ENCODE measurements around the gene ATP5MG.
"Not testable (repeated sequence)": the region's sequence is repeated elsewhere in the genome, so short reads cannot be mapped to it uniquely, and the experiment has no call there.

ATP5MG gene

DNA sequence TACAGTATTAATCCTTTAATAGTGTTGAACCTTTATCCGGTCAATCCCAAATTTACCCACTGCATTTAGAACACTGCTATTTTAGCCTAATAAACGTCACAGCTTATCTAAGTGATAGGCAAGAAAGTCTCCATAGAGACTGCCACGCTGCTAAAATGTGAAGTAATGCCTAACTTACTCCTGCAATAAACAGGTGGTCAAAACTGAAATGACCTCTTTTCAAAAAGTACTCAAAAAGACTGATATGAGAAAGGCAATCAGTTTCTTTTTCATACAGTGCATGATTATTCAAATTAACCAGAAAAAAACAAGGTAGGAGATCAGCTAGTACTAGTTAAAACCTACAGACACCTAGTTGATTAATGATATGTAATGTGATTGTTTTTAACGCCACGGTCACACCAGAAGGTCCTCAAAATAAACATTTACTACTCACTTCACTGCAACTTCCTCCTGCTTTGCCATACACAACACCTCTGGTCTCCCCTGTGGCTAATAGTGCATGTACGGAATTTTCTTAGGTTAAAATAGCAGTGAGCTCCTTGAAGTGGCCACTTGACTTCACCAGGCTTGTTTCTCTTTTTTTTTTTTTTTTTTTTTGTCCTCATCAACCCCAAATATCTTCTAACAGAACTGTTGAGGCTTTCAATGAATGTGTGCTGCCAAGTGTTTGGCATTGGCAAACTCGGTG is 8.8 kb downstream of the ATP5MG start:
- DNase-seq, result no peak

DNA sequence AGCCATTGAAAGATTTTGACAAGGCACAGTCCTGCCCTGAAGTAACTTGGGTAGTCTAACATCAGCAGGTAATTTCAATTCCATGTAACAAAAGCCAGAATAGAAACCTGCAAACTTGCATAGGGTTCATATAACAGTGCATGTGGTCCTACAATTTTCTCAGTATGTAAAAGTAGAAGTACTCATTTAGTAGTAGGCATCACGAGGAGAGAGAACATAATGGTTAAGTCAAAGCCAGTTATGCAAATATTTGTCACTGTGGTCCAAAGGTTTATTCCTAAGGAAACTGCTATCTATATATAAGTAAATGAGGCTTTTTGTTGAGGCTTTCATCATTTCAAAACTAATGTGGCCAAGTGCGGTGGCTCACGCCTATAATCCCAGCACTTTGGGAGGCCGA is 10.1 kb downstream of the ATP5MG start:
- DNase-seq, result no peak

DNA sequence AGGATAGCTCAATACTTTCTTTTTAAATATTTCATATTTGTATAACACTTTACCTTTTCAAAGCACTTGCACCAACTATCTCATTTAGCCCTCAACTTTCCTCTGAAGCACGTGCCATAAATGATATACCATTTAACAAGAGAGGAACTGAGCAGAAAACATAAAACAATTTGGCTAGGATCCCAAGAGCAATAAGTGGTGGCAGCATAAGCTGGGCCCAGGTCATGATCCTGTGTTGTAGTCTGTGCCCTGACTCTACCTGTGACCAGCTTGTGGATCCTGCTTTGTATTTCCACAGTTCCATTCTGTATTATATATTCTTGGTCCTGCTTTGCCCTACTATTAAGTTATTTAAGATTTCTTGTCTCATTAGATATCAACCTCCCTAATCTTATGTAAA is 11.5 kb downstream of the ATP5MG start:
- DNase-seq, result no peak

DNA sequence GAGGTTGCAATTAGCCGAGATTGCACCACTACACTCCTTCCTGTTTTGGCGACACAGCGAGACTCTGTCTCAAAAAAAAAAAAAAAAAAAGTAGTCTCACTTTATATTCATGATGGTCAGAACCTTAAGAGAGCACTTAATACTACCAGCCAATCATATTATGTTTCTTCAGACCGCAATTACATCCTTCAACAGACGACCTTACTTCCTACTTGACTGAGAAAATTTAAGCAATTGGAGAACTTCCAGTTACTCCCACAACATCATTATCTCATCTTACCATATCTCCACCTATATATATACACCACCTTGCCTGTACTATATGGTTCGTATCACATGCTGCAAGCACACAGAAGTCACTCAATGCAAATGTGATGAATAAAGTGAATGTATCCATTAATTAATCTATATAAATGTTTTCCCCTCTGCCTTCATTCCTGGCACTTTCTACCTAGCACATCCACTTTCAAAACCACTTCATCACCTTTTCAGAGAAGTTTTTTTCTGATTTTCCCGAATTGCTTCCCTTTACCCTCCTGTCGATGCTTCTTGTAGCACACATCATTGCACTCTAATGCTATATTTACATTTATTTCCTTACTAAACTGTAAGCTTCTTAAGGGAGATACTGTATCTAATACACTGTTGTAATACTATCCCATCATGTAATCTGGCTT is 13.8 kb downstream of the ATP5MG start:
- DNase-seq, result no peak

DNA sequence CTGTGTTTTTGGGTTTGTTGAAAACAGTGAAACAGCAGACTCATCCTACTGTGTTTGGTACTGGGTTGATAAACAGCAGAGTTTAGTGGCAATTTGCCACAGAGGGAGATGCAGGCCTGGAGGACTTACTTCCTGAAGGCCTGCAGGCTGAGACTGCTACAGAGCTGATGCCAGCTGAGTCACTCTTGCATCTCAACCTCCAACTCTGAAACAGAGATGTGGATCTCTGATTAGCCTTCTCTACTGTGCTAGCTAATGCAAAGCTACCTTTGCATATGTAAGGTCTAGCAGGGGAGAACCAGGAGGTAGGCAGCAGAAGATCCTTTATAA is 14.3 kb downstream of the ATP5MG start:
- DNase-seq, result no peak

DNA sequence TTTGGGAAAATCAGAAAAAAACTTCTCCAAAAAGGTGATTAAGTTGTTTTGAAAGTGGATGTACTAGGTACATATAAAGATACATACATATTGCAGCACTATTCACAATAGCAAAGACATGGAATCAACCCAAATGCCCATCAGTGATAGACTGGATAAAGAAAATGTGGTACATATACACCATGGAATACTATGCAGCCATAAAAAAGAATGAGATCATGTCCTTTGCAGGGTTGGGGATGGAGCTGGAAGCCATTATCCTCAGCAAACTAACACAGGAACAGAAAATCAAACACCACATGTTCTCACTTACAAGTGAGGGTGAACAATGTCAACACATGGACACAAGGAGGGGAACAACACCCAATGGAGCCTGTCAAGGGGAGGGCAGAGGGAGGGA is 15.5 kb downstream of the ATP5MG start:
- DNase-seq, result not testable (repeated sequence)

DNA sequence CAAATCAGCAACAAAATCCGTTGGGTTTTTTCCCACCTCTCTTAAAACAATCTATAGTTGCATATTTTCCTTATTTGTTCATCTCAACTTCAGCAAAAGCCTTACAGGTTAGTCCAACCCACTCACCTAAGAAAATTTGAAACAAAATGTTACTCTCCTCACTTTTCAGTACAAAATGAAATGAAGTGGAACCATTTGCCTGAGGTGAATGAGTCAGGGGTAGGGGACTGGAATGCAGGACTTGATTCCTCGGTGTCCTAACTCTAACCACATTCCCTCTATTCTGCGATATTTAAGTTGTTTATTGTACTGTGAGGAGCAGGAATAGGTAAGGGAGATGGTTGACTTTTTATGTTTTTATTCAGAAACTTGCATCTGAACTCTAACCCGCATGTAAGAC is 16.4 kb downstream of the ATP5MG start:
- DNase-seq, result no peak

DNA sequence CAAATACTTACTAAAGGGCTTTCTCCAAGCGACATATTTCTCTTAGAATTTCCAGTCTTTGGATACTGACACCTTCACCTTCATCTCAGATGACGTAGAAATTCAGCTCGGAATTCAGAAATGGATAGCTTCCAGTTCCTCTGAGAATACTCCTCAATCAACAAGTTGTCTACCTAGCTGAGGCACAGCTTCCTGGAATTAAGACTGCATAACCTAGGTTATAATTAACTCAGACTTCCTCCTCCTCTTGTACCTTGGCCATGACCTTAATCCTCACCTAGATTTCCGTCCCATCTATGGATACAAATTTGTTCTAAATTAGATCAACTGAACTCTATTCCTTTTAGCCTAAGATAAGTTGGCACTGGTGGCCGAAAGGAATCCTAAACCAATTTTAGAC is 17.4 kb downstream of the ATP5MG start:
- DNase-seq, result no peak

DNA sequence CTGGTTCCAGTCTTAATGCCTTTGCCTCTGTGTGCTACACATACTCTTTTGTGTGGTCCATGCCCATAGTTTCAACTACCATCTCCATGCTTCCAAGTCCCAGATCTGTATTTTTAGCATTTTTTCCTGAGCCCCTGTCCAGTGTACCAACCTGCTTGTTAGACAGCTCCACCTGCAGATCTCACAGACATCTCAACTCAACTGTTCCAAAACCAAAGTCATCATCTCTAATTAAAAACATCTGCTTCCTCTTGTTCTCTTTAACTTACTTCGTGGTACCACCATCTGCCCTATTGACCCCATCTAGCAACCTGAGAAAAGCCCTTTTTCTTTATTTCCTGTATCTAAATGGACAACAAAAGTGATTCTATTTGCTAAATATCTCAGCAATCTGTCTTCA is 26.3 kb downstream of the ATP5MG start:
- DNase-seq, result no peak

DNA sequence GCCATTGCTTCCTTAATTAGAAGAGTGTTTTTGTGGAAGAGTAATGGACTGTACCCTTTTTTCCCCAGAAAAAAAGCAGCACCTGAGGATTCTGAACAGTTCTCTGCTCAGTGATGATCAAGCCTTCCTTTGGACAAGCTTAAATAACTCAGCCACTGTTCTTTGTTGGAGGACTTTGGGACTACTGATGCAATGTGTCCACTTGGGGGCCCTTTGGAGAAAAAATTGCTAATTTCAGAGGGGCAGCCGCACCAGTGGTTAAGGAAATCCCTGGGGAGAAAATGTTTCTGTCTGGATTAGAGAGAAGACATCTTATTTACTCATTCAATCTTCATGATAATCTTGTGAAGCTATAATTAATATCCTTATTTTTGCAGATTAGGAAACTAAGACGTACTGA is 29.6 kb downstream of the ATP5MG start:
- no peak for DNase-seq

DNA sequence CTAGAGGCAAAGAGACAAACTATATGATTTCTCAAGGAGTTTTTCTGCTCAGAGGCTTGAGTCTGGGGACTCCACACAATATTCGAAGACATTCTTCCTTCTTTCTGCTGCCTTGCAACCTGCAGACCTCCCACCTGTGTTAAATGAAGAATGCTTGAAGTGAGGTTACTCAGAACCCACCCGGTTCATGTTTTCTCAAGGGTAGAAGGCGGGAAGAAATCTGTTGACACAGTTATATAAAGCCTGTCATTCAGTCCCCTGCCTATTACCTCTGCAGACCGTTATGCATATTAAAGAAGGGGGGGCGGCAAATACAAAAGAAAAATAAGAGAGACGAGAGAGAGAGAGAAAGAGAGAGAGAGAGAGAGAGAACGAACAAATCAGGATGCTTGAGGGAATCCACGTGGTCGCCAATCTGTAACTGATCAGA is 32.7 kb downstream of the ATP5MG start:
- peak; percentile 5 for DNase-seq

DNA sequence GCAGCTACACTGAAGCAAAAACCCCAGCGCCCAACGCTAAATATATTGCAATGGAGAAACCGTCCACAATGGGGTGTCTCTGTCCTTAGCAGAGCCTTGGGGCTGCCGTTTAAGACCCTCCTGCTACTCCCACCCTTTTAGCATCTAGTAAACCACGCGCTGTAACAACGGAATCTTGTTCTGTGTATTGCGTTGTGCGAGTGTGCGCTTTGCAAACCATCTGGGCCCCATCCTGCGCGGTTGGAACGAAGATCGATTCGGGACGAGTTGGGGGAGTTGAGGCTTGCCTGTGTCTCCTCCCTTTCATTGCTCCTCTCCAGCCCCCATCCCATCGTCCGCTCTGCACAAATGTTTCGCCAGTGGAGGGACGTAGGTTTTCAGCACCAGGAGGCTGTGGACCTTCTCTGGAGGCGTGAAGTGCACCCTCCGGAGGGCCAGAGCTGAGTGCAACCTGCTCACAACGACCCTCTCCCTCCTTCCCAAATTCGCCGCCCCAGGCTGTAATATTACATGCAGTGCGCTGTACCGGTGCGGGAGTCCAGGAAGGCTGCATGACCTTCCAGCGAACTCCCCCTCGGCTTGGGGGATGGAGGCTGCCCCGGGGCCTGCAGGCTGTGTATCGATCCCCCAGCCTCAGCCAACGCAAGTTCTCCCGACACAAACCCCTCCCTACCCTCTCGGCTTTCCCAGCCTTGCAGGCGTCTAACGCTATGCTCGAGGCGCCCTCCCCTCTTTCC is 33.3 kb downstream of the ATP5MG start:
- no peak for DNase-seq

DNA sequence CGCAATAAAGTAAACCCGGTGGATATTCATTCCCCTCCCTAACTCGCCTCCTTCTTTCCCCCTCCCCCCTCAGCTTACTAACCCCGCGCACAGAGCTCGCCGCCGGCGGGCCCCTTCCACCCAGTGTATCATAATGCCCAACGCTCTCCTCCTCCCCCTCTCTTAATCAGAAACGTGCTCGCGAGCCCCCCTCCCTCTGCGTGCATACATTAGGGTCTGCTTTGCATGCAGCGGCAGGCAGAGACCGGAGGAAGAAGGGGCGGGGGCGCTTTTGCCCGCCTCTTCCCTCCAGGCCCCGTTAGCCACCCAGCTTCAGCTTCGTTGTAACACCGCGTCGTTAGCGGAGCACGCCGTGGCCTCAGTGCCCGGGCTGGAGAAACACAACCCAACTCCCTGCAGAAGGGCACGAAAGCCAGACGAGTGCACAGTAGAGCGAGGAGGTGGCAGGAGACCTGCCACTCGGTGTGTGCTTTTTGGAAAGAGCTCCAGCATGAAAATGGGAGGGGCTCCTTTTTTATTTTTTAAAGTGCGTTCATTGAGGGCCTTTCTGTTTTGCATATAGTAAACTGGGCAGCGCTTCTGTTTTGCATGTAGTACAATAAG is 34.0 kb downstream of the ATP5MG start:
- DNase-seq, result peak; percentile 84

DNA sequence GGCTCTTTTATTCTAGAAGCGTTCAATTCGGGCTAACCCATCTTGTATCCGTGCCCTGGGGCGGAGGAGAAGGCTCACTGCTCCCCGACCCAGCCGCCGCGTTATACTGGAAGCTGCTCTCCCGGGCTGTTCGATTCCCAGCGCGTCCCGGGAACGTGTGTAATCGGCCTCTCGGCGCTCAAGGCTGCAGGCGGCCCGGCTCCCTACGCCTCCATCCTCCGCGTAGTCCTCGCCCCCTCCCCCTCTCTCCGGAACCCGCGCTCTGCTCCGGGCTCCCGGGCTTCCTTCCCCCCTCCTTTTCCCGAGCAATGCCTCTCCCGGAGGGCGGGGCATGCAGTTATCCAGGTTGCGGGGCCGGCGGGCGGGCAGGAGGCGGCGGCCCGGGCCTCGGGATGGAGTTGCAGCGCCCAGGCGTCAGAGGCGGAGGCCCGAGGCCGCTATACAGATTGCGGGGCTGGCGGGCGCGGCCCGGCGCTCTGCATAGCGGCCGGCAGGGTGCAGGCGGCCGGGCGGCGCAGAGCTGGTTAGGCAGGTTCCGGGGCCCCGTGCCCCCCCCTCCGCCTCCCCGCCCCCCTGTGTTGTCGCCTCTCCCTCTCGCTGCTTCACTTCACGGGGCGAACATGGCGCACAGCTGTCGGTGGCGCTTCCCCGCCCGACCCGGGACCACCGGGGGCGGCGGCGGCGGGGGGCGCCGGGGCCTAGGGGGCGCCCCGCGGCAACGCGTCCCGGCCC is 34.7 kb downstream of the ATP5MG start, which contains the start of gene KMT2A:
TSS of gene KMT2A (plus strand) at position 600 of the 732 bp plus-strand sequence. CDS start at position 621, 21 bp downstream.
- peak; percentile 81 for DNase-seq

DNA sequence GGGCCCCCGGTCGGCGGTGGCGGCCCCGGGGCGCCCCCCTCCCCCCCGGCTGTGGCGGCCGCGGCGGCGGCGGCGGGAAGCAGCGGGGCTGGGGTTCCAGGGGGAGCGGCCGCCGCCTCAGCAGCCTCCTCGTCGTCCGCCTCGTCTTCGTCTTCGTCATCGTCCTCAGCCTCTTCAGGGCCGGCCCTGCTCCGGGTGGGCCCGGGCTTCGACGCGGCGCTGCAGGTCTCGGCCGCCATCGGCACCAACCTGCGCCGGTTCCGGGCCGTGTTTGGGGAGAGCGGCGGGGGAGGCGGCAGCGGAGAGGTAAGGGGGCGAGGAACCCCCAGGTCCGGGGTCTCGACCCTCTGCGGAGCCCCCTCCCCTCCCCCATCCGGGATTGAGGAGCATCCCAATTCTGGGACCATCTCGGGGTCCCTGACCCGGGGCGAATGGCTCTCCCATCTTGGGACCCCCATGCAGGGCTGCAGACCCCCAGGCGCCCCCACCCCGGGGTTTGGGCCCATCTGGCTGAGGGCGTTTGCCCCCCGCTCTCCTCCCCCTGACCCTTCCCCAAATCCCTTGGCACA is 35.3 kb downstream of the ATP5MG start:
- no peak for DNase-seq

DNA sequence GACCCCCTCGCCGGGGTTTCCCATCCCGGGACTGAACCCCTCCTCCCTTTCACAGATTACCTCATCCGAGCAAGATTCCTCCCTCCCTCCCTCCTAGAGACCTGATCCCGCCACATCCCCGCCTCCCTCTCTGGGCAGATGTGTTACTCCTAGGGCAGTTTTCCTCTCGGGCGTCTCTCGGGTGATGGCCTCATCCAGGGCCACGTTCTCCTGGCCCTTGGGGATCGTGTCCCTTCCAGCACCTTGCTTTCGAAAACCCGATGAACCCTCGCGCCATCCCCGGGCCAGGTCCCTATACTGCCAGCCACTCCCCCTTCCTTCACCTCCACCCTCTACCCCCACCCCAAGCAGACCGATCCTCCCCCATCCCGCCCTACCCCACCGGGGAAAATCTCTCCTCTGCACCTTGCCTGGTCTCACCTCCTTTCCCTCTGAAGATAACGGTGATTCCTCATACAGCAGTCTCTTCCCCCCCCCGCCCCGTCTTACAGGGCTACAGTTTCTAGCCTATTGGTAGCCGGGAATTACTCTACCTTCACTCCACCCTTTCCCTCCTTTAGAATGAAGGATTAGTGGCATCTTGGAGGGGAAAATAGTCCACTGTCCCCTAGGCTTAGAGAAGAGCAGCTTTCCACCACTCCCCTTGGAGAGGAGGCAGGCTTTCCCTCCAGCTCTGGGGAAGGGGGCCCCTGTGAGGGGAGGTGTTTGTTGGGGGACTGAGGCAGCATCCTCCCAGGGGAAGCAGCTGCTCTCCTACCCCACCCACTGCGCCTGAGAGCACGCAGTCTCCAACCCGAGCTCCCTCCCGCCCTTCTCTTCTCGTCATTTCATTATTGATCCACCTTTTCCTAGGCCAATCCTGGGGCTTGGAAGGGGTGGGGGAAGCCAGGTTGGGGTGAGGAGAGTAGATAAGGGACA is 36.1 kb downstream of the ATP5MG start:
- DNase-seq, result peak; percentile 27

DNA sequence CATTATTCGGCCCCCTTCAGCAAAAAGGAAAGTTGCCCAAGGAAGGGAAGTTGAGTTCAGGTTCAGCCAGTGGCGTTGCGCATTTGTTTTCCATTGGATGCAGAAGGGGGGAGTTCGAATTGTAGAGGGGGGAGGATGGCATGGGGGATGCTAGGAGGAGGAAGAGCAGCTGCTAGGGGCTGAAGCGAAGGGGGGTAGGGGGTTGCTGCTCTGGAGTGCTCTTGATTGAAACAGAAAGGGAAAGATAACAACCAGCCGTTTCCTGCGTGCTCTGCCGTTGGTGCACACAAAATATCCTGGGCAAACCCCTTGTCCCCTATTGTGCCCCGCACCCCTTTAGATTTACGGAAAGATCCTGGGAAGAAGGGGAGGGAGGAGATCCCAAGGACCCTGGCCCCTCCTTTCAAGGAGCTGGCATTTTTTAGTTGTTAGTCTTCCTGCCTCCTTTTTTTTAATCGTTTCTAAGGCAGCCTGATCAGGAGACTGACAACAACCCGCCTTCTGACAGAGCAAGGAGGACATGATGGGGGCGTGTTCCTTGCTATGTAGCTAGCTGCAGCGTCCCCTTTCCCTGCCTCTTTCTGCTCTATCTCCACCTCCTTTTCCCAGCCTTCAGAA is 37.0 kb downstream of the ATP5MG start:
- DNase-seq, result no peak

DNA sequence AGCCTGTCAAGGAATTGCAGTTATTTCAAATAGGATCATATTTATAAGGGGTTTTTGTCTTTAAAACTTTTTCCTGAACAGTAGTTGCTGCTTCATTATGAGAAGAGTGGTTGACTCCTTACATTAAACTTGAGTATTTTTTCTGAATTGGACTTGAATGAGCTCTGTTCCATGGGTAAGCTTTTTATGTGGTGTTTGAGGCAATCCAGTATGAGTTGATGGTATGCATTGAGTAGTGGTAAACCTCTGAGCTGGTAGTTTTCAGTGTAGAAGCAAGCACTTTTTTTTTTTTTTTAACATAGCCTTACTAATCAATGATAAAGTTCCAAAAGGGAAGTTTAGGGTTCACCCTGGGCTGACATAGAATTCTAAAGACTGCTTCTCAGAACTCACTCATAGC is 38.2 kb downstream of the ATP5MG start:
- no peak for DNase-seq

DNA sequence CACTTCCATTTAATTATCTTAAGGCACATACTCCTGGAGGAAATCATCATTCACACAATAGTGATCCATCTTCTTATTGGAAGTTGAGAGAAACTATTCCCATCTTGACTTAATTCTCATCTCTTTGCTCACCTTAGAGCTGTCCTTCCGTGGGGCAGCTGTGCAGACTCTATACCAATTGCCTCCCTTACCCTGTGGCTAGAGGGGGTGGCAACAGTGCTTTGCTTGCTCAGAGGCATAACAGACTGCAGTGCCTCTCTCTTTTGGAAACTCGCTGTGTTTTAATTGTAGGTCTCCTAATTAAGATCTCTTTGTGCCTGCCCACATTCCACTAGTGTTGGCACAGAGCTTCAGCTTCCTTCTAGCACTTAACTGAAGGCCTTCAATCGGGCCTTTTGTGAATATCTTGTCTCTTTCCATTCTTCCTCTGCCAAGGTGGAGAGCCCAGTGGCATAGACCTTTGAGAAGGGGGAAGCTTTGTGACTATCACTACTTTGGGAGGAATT is 40.4 kb downstream of the ATP5MG start:
- DNase-seq, result no peak

DNA sequence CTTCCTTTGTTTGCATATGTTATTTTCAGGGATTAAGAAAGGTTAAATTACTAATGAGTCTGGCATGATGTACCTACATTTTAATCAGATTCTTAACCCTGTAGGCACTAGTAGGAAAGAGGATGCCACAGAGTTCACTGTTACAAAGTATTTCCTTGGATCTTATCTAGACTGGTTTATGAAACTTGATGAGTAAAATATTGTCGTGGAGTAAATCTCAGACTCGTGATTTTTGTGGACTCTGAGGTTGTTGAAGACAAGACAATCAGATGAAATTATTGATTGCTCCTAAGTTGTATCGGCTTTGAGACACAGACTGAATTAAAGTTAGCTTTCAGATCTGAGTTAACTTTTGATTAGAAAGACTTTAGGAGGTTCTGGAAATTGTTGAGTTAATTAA is 40.9 kb downstream of the ATP5MG start:
- DNase-seq, result no peak
